ENCODE results near the gene GNAZ.

GNAZ gene

GRCh38 chr22:23118647-23119493 is 48.6 kb downstream of the GNAZ start:
- no peak for DNase-seq (ENCODE audit: low read depth in 2 of 2)

- DNase-seq (ENCODE audit: low read depth in 2 of 2), result no peak
Observed at GRCh38 chr22:23119494-23120414, 49.4 kb downstream of the GNAZ start.

- DNase-seq (ENCODE audit: low read depth in 2 of 2), result no peak
Observed at GRCh38 chr22:23120415-23120899, 50.1 kb downstream of the GNAZ start.

- DNase-seq (ENCODE audit: low read depth in 2 of 2), result no peak
Observed at GRCh38 chr22:23121000-23121421, 50.7 kb downstream of the GNAZ start.

GRCh38 chr22:23121424-23121823 is 51.1 kb downstream of the GNAZ start:
- DNase-seq (ENCODE audit: low read depth in 2 of 2), result no peak

- no peak for DNase-seq (ENCODE audit: low read depth in 2 of 2)
Observed at GRCh38 chr22:23122216-23122957, 52.1 kb downstream of the GNAZ start.

- DNase-seq (ENCODE audit: low read depth in 2 of 2), result no peak
Observed at GRCh38 chr22:23122992-23123803, 52.9 kb downstream of the GNAZ start.

- DNase-seq (ENCODE audit: low read depth in 2 of 2), result no peak
Observed at GRCh38 chr22:23123804-23124254, 53.5 kb downstream of the GNAZ start.

GRCh38 chr22:23124611-23125511 is 54.5 kb downstream of the GNAZ start:
- no peak for DNase-seq (ENCODE audit: low read depth in 2 of 2)

GRCh38 chr22:23125512-23126103 is 55.3 kb downstream of the GNAZ start:
- DNase-seq (ENCODE audit: low read depth in 2 of 2), result no peak

- no peak for DNase-seq (ENCODE audit: low read depth in 2 of 2)
Observed at GRCh38 chr22:23126165-23127054, 56.1 kb downstream of the GNAZ start.

GRCh38 chr22:23127055-23127756 is 56.9 kb downstream of the GNAZ start:
- no peak for DNase-seq (ENCODE audit: low read depth in 2 of 2)

- no peak for DNase-seq (ENCODE audit: low read depth in 2 of 2)
Observed at GRCh38 chr22:23127788-23128187, 57.5 kb downstream of the GNAZ start.

GRCh38 chr22:23128269-23129108 is 58.2 kb downstream of the GNAZ start:
- peak; percentile 54 to 59 for DNase-seq (ENCODE audit: low read depth in 2 of 2)

GRCh38 chr22:23129149-23129548 is 58.8 kb downstream of the GNAZ start:
- no peak for DNase-seq (ENCODE audit: low read depth in 2 of 2)

- DNase-seq (ENCODE audit: low read depth in 2 of 2), result no peak
Observed at GRCh38 chr22:23130697-23131096, 60.4 kb downstream of the GNAZ start.

- DNase-seq (ENCODE audit: low read depth in 2 of 2), result no peak
Observed at GRCh38 chr22:23131931-23132330, 61.6 kb downstream of the GNAZ start.

All from stimulated activated CD8-positive, alpha-beta memory T cell treated with anti-CD3 and anti-CD28 coated beads, Interleukin-2, amount 100 ng/mL, for 1 hour (primary cell).